ENCODE data around the gene FHL1. TPM values are rescaled to one million over a fixed set of nuclear protein-coding genes. Genes with fewer than 3 reads are reported as not detected.
A peak's percentile ranks its signal among the peaks of the same experiment; 100 is the strongest.

FHL1 gene
- total and polyA plus RNA-seq, 4 donors: 875 to 2,126 (median 1,619) TPM

- Histone ChIP-seq H3K9me3 (ENCODE audit: control insufficient read depth, low read length) (no peaks in the 10 kb centered on the region), H3K27me3 (ENCODE audit: control insufficient read depth in 1 of 2, insufficient read depth in 2 of 2, low read length in 1 of 2) (no peaks in the 10 kb centered on the region), H3K36me3 (ENCODE audit: control insufficient read depth in 1 of 2, insufficient read depth in 2 of 2, low read length in 1 of 2) (no peaks in the 10 kb centered on the region), H3K27ac (ENCODE audit: low read depth in 1 of 2, low read length in 2 of 2) (peak overlapping the region; percentile 67 to 96), H3K4me1 (ENCODE audit: control insufficient read depth in 1 of 2, insufficient read depth in 2 of 2, low read length in 2 of 2) (no peaks in the 10 kb centered on the region), H3K4me3 (ENCODE audit: low read length in 2 of 2) (no peak overlapping the region)
- intact Hi-C loops (cut with DNase I): loop anchor here in 1 of 2 donors (5.0 to 10.0 kb wide), 3 partner anchors 46 to 233 kb away; no protein-coding TSS in a partner anchor
- ATAC-seq (ENCODE audit: low FRiP score): peak; percentile 36
- DNase-seq: peak in 1 of 2 donors; percentile 62
Measured at GRCh38 chrX:136260776-136261175, 113.4 kb downstream of the FHL1 start.

Other genes starting within 250 kb of the FHL1 start
- 10 to 100 TPM; 27.8 to 33.1 TPM for gene MMGT1, start 173.5 kb upstream of the FHL1 start, total RNA-seq
- 10 to 100 TPM; 19.3 to 25.3 TPM for gene MMGT1, start 173.5 kb upstream of the FHL1 start, polyA plus RNA-seq
- gene SLC9A6, start 162.1 kb upstream of the FHL1 start, total RNA-seq: 10 to 100 TPM; 14.7 to 17.2 TPM
- gene SLC9A6, start 162.1 kb upstream of the FHL1 start, polyA plus RNA-seq: 10 to 100 TPM in 1 of 2 donors, 1 to 10 TPM in 1; 7.0 to 16.7 TPM
- gene MAP7D3, start 103.9 kb downstream of the FHL1 start, total RNA-seq: 10 to 100 TPM; 28.5 to 30.9 TPM
- 10 to 100 TPM in 1 of 2 donors, 1 to 10 TPM in 1; 9.8 to 24.8 TPM for gene MAP7D3, start 103.9 kb downstream of the FHL1 start, polyA plus RNA-seq
- gene ADGRG4, start 153.4 kb downstream of the FHL1 start, total RNA-seq: 1 to 10 TPM in 1 of 2 donors, under 1 TPM in 1; 0.32 to 1.5 TPM
- gene ADGRG4, start 153.4 kb downstream of the FHL1 start, polyA plus RNA-seq: not detected

Data from aorta (tissue), 5 donors.